Smooth muscle cell (in vitro differentiated cells): Measurements from ENCODE around the gene PREX1. TPM values are rescaled to one million over a fixed set of nuclear protein-coding genes. Genes with fewer than 3 reads are reported as not detected.

Experiments used
- DNase-seq: peaks from one replicate; lab custom pipeline; 2025; ENCODE audit not compliant: unreplicated experiment; lab: John Stamatoyannopoulos, UW
- H2AFZ ChIP-seq: fragments of 200-600 bp; sonication (generic); 2 replicates; pipeline ENCODE4 v1.6.0; 2016; ENCODE audit warnings: antibody characterized with exemption, low read depth, mild to moderate bottlenecking
- H3F3A ChIP-seq: fragments of 200-600 bp; sonication (generic); 2 replicates; pipeline ENCODE4 v1.6.0; 2017; ENCODE audit warnings: antibody characterized with exemption, low read depth
- H3K27ac ChIP-seq: fragments of 200-600 bp; sonication (generic); 2 replicates; pipeline ENCODE4 v1.5.1; 2016; ENCODE audit warnings: low read depth, mild to moderate bottlenecking
- H3K27me3 ChIP-seq: fragments of 200-600 bp; sonication (generic); 2 replicates; pipeline ENCODE4 v1.6.1; 2016; ENCODE audit warnings: low read depth, mild to moderate bottlenecking
- H3K36me3 ChIP-seq: fragments of 200-600 bp; sonication (generic); 2 replicates; pipeline ENCODE4 v1.5.1; 2016; ENCODE audit warnings: low read depth
- H3K4me1 ChIP-seq: fragments of 200-600 bp; sonication (generic); 2 replicates; pipeline ENCODE4 v1.5.1; 2016; ENCODE audit warnings: low read depth
- H3K4me2 ChIP-seq: fragments of 200-600 bp; sonication (generic); 2 replicates; pipeline ENCODE4 v1.6.0; 2016; ENCODE audit warnings: mild to moderate bottlenecking
- H3K4me3 ChIP-seq: fragments of 200-600 bp; sonication (generic); 2 replicates; pipeline ENCODE4 v1.5.1; 2016; ENCODE audit warnings: mild to moderate bottlenecking
- H3K79me2 ChIP-seq: fragments of 200-600 bp; sonication (generic); 2 replicates; pipeline ENCODE4 v1.6.0; 2016; ENCODE audit warnings: low read depth, mild to moderate bottlenecking
- H3K9ac ChIP-seq: fragments of 200-600 bp; sonication (generic); 2 replicates; pipeline ENCODE4 v1.6.0; 2016; ENCODE audit warnings: low read depth
- H3K9me3 ChIP-seq: fragments of 200-600 bp; sonication (generic); replicated peaks from 2 replicates; pipeline ENCODE4 v1.5.1; 2016; ENCODE audit warnings: low read depth
- H4K20me1 ChIP-seq: fragments of 200-600 bp; sonication (generic); 2 replicates; pipeline ENCODE4 v1.6.0; 2016; ENCODE audit warnings: low read depth
- whole genome bisulfite sequencing: methylation state at CpG from one replicate; pipeline ENCODE4 v1.1.7; 2016; ENCODE audit warnings: low lambda C conversion rate; 5-methylcytosine and 5-hydroxymethylcytosine counted together
- polyA plus RNA-seq: library from polyadenylated mRNA; unstranded; fragments of >200 nt; fragmentation: Nextera tagmentation; extraction: Ambion mirVana; gene quantifications from 2 replicates; pipeline ENCODE4 v1.2.1, GENCODE V29; 2016
- total RNA-seq: library from RNA; depleted of rRNA; stranded (reverse); fragments of >200 nt; gene quantifications from 2 replicates; pipeline ENCODE4 v1.2.3, GENCODE V29; 2014
- TF ChIP-seq, protein P1 (sequence below): fragments of 200-600 bp; sonication (generic); IDR thresholded peaks from 2 replicates; pipeline ENCODE4 v1.5.1; 2017; ENCODE audit warnings: borderline replicate concordance, mild to moderate bottlenecking, antibody characterized with exemption; ENCODE audit not compliant: insufficient read depth, poor library complexity, severe bottlenecking

PREX1 gene
- total and polyA plus RNA-seq, 2 experiments from 2014 or later, result 0.04 to 0.30 TPM

DNA sequence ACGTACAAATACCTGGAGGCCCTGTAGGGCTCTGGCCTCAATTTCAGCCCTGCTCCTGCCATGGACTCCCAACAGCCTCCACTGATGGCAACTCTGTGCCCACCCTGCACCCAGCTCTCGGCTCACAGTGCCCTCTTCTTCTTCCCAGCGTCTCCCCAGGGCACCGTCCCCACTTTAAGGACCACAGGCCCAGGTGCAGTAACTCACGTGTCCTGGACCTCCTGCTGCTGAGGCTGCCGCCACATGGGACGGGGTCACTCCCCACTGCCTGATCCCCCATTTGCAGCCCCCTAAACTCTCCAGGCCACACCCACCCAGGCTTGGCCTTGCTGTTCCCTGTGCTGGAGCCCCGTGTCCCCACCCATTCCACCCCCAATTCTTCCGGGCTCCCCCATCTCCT is 223.4 kb downstream of the PREX1 start:
- Histone ChIP-seq H3K79me2 (no peaks in the 10 kb centered on the region), H2AFZ (no peak overlapping the region), H4K20me1 (no peaks in the 10 kb centered on the region), H3K4me2 (no peak overlapping the region), H3F3A (no peaks in the 10 kb centered on the region), H3K4me1 (peaks cover 12% of the 10 kb centered on the region), H3K9ac (no peak overlapping the region), H3K36me3 (no peaks in the 10 kb centered on the region), H3K4me3 (no peak overlapping the region), H3K9me3 (no peaks in the 10 kb centered on the region), H3K27me3 (no peaks in the 10 kb centered on the region), H3K27ac (no peak overlapping the region)
- WGBS, result 87% methylated on average over 9 of the region's 9 CpGs
- TF ChIP-seq, protein P1, sequence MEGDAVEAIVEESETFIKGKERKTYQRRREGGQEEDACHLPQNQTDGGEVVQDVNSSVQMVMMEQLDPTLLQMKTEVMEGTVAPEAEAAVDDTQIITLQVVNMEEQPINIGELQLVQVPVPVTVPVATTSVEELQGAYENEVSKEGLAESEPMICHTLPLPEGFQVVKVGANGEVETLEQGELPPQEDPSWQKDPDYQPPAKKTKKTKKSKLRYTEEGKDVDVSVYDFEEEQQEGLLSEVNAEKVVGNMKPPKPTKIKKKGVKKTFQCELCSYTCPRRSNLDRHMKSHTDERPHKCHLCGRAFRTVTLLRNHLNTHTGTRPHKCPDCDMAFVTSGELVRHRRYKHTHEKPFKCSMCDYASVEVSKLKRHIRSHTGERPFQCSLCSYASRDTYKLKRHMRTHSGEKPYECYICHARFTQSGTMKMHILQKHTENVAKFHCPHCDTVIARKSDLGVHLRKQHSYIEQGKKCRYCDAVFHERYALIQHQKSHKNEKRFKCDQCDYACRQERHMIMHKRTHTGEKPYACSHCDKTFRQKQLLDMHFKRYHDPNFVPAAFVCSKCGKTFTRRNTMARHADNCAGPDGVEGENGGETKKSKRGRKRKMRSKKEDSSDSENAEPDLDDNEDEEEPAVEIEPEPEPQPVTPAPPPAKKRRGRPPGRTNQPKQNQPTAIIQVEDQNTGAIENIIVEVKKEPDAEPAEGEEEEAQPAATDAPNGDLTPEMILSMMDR, result no peak
- no peak for DNase-seq

DNA sequence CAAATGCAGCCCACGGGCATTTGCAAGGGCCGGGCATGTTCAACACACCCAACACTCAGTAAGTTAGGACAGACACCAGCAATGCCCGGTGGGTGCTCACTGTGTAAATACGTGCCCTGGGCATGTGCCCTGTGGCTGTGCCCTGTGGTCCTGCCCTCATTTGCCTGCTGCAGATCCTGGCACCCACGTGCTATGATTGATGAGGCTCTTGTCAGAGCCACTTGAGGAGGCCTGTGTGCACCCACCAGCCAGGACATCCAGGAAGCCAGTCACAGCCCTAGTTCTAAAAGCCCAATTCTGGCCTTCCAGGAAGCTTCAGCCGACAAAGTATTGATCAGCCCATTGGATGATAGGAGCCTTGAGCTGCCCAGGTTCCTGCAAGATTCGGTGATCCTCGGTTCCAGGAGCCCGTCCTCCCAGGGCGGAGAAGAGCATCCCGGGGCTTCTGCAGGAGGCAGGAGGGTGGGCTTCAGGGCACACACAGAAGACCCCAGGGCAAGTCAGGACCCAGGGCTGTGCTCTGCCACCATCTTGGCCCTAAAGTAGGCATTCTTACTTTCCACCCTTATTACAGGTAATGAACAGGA is 223.9 kb downstream of the PREX1 start:
- no peaks in the 10 kb centered on the region for H3K9me3 ChIP-seq

DNA sequence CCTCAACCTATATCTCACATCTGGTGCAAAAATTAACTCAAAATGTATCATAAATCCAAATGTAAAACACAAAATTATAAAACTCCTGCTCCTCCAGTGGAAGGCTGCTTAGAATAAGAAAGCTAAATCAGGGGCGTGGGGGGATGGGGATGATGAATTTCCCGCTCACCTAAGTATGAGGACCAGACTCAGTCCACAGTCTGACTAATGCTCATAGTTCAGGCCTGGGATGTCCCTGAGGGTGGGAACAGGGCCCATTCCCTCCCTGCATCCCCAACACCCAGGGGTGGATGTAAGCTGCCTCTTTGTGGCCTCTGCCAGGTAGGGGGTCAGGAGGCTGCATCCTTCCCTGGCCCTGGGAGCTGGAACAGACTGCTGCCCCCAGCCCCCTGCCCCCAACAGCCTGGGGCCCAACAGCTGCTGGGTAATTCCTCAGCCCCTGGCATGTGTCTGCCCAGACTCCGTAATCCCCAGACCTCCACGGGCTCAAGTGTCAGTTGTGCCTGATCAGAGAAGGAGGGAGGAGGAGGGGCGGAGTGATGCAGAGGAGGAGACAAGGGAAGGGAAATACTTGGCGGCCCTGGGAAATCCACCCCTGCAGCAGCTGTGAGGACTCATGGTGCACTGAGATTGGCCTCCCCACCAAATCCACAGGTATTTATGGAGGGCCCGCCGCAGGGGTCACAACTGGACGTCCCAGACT is 224.5 kb downstream of the PREX1 start:
- no peak overlapping the region for H3K4me2 ChIP-seq
- H3K27ac ChIP-seq, result no peak overlapping the region
- DNase-seq, result no peak
- no peaks in the 10 kb centered on the region for H3K27me3 ChIP-seq
- no peak overlapping the region for H3K9ac ChIP-seq
- no peaks in the 10 kb centered on the region for H3K9me3 ChIP-seq
- no peak overlapping the region for H2AFZ ChIP-seq
- peaks cover 7% of the 10 kb centered on the region for H3K4me1 ChIP-seq
- no peaks in the 10 kb centered on the region for H3K36me3 ChIP-seq
- H3F3A ChIP-seq, result no peaks in the 10 kb centered on the region
- 35% methylated on average over 9 of the region's 9 CpGs for WGBS
- no peaks in the 10 kb centered on the region for H4K20me1 ChIP-seq
- TF ChIP-seq, protein P1, result no peak
- no peaks in the 10 kb centered on the region for H3K79me2 ChIP-seq
- H3K4me3 ChIP-seq, result no peak overlapping the region

More for the DNA sequence above, 223.9 kb downstream of the PREX1 start:
- no peak overlapping the region for H3K9ac ChIP-seq
- H3K4me3 ChIP-seq, result no peak overlapping the region
- H4K20me1 ChIP-seq, result no peaks in the 10 kb centered on the region
- TF ChIP-seq, protein P1, result no peak
- WGBS, result 83% methylated on average over 11 of the region's 11 CpGs
- DNase-seq, result no peak
- no peak overlapping the region for H2AFZ ChIP-seq
- no peak overlapping the region for H3K4me2 ChIP-seq
- no peaks in the 10 kb centered on the region for H3K27me3 ChIP-seq
- H3K36me3 ChIP-seq, result no peaks in the 10 kb centered on the region
- no peaks in the 10 kb centered on the region for H3F3A ChIP-seq
- H3K27ac ChIP-seq, result no peak overlapping the region
- peaks cover 12% of the 10 kb centered on the region for H3K4me1 ChIP-seq
- no peaks in the 10 kb centered on the region for H3K79me2 ChIP-seq
